ENCODE results near the gene SPEM1. TPM values are rescaled to one million over a fixed set of nuclear protein-coding genes. Genes with fewer than 3 reads are reported as not detected.

The SPEM1 gene
- total RNA-seq, result not detected in 2 replicates

GRCh38 chr17:7419819-7420610, at the start of gene SPEM1:
SPEM1 (plus strand) TSS chr17:7420324; CDS start chr17:7420385, 61 bp downstream.

GRCh38 chr17:7380855-7381683, 39.1 kb upstream of the SPEM1 start, which contains the start of gene TNK1:
TNK1 (plus strand) TSS chr17:7381089; CDS start chr17:7382927, 1,838 bp downstream.

GRCh38 chr17:7394452-7395191, 25.5 kb upstream of the SPEM1 start, which contains the start of gene PLSCR3:
PLSCR3 (minus strand) TSS chr17:7394525; CDS start chr17:7394110, 415 bp downstream.

GRCh38 chr17:7403977-7404736, 16.0 kb upstream of the SPEM1 start, which contains the start of gene TMEM256:
TMEM256 (minus strand) TSS chr17:7404097; CDS start chr17:7404084, 13 bp downstream.

GRCh38 chr17:7407485-7408251, 12.5 kb upstream of the SPEM1 start, which contains the start of gene NLGN2:
NLGN2 (plus strand) TSS chr17:7407845; CDS start chr17:7408256, 411 bp downstream.

GRCh38 chr17:7425316-7425715, 5.2 kb downstream of the SPEM1 start, which contains the start of gene SPEM2:
SPEM2 (plus strand) TSS chr17:7425616; CDS start chr17:7425689, 73 bp downstream.

GRCh38 chr17:7428557-7428956, 8.4 kb downstream of the SPEM1 start, which contains the start of gene SPEM3:
SPEM3 (plus strand) TSS chr17:7428857; CDS start chr17:7428903, 46 bp downstream.

GRCh38 chr17:7439462-7440112, 19.5 kb downstream of the SPEM1 start, which contains the start of gene FGF11:
FGF11 (plus strand) TSS chr17:7439512; CDS start chr17:7439621, 109 bp downstream.

GRCh38 chr17:7444682-7445618, 24.8 kb downstream of the SPEM1 start, which contains the start of gene CHRNB1:
CHRNB1 (plus strand) TSS chr17:7445061; CDS start chr17:7445128, 67 bp downstream.

Other genes with a start within 250 kb of the SPEM1 start
- 10.5 and 15.1 TPM in 2 replicates for gene ASGR1, start 241.0 kb upstream of the SPEM1 start, total RNA-seq
- gene DLG4, start 200.5 kb upstream of the SPEM1 start, total RNA-seq, result 6.8 and 22.5 TPM in 2 replicates
- gene ACADVL, start 200.4 kb upstream of the SPEM1 start, total RNA-seq, result 205 and 264 TPM in 2 replicates
- gene DVL2, start 185.8 kb upstream of the SPEM1 start, total RNA-seq, result 32.2 and 53.0 TPM in 2 replicates
- gene PHF23, start 180.9 kb upstream of the SPEM1 start, total RNA-seq, result 28.7 and 37.6 TPM in 2 replicates
- 86.0 and 116 TPM in 2 replicates for gene GABARAP, start 177.9 kb upstream of the SPEM1 start, total RNA-seq
- 18.5 and 41.9 TPM in 2 replicates for gene CTDNEP1, start 168.6 kb upstream of the SPEM1 start, total RNA-seq
- 22.4 and 31.6 TPM in 2 replicates for gene ELP5, start 168.1 kb upstream of the SPEM1 start, total RNA-seq
- gene CLDN7, start 157.8 kb upstream of the SPEM1 start, total RNA-seq, result 0.82 and 8.1 TPM in 2 replicates
- gene SLC2A4, start 138.6 kb upstream of the SPEM1 start, total RNA-seq, result 0.57 TPM in 1 of 2 replicates, not detected in the other
- 0.25 TPM in 1 of 2 replicates, not detected in the other for gene YBX2, start 125.7 kb upstream of the SPEM1 start, total RNA-seq
- 537 and 632 TPM in 2 replicates for gene EIF5A, start 112.7 kb upstream of the SPEM1 start, total RNA-seq
- gene GPS2, start 105.0 kb upstream of the SPEM1 start, total RNA-seq, result 28.8 and 30.1 TPM in 2 replicates
- gene NEURL4, start 91.0 kb upstream of the SPEM1 start, total RNA-seq, result 10.4 and 31.2 TPM in 2 replicates
- gene ACAP1, start 83.8 kb upstream of the SPEM1 start, total RNA-seq, result not detected in 2 replicates
- 1.1 and 2.3 TPM in 2 replicates for gene KCTD11, start 68.2 kb upstream of the SPEM1 start, total RNA-seq
- gene TMEM95, start 65.2 kb upstream of the SPEM1 start, total RNA-seq, result not detected in 2 replicates
- 0.49 and 1.6 TPM in 2 replicates for gene TNK1, start 39.2 kb upstream of the SPEM1 start, total RNA-seq
- 16.7 and 36.8 TPM in 2 replicates for gene PLSCR3, start 25.8 kb upstream of the SPEM1 start, total RNA-seq
- gene TMEM256, start 16.2 kb upstream of the SPEM1 start, total RNA-seq, result 48.8 and 118 TPM in 2 replicates
- 1.3 and 7.6 TPM in 2 replicates for gene NLGN2, start 12.5 kb upstream of the SPEM1 start, total RNA-seq
- gene SPEM2, start 5.3 kb downstream of the SPEM1 start, total RNA-seq, result not detected in 2 replicates
- gene SPEM3, start 8.5 kb downstream of the SPEM1 start, total RNA-seq, result not detected in 2 replicates
- 6.0 and 8.4 TPM in 2 replicates for gene TMEM102, start 15.1 kb downstream of the SPEM1 start, total RNA-seq
- gene FGF11, start 19.2 kb downstream of the SPEM1 start, total RNA-seq, result 0.16 and 0.50 TPM in 2 replicates
- gene CHRNB1, start 24.7 kb downstream of the SPEM1 start, total RNA-seq, result 7.6 and 9.4 TPM in 2 replicates
- 6.3 and 14.2 TPM in 2 replicates for gene ZBTB4, start 59.3 kb downstream of the SPEM1 start, total RNA-seq
- gene SLC35G6, start 61.1 kb downstream of the SPEM1 start, total RNA-seq, result not detected in 2 replicates
- 76.9 and 161 TPM in 2 replicates for gene POLR2A, start 64.0 kb downstream of the SPEM1 start, total RNA-seq
- 7.8 and 17.1 TPM in 2 replicates for gene TNFSF12, start 128.7 kb downstream of the SPEM1 start, total RNA-seq
- 0.69 and 0.81 TPM in 2 replicates for gene TNFSF13, start 138.4 kb downstream of the SPEM1 start, total RNA-seq
- 62.7 and 79.3 TPM in 2 replicates for gene SENP3, start 141.6 kb downstream of the SPEM1 start, total RNA-seq
- 0.65 and 1.1 TPM in 2 replicates for gene CD68, start 159.3 kb downstream of the SPEM1 start, total RNA-seq
- 57.5 and 91.6 TPM in 2 replicates for gene MPDU1, start 163.5 kb downstream of the SPEM1 start, total RNA-seq
- 0.06 and 0.49 TPM in 2 replicates for gene SOX15, start 169.8 kb downstream of the SPEM1 start, total RNA-seq
- gene FXR2, start 194.6 kb downstream of the SPEM1 start, total RNA-seq, result 28.2 and 35.0 TPM in 2 replicates
- 26.4 and 27.4 TPM in 2 replicates for gene SAT2, start 207.5 kb downstream of the SPEM1 start, total RNA-seq
- gene SHBG, start 209.8 kb downstream of the SPEM1 start, total RNA-seq, result 0.38 TPM in 1 of 2 replicates, not detected in the other
- gene ATP1B2, start 230.6 kb downstream of the SPEM1 start, total RNA-seq, result not detected in 2 replicates